CD1c-positive myeloid dendritic cell (primary cell): Measurements from ENCODE around the gene CEP85.

ENCODE experiments used
- DNase-seq: peaks from one replicate; pipeline ENCODE4 v3.0.0-alpha.2; 2016; ENCODE audit errors: extremely low spot score

Gene CEP85, protein sequence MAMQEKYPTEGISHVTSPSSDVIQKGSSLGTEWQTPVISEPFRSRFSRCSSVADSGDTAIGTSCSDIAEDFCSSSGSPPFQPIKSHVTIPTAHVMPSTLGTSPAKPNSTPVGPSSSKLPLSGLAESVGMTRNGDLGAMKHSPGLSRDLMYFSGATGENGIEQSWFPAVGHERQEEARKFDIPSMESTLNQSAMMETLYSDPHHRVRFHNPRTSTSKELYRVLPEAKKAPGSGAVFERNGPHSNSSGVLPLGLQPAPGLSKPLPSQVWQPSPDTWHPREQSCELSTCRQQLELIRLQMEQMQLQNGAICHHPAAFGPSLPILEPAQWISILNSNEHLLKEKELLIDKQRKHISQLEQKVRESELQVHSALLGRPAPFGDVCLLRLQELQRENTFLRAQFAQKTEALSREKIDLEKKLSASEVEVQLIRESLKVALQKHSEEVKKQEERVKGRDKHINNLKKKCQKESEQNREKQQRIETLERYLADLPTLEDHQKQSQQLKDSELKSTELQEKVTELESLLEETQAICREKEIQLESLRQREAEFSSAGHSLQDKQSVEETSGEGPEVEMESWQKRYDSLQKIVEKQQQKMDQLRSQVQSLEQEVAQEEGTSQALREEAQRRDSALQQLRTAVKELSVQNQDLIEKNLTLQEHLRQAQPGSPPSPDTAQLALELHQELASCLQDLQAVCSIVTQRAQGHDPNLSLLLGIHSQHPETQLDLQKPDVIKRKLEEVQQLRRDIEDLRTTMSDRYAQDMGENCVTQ

DNA sequence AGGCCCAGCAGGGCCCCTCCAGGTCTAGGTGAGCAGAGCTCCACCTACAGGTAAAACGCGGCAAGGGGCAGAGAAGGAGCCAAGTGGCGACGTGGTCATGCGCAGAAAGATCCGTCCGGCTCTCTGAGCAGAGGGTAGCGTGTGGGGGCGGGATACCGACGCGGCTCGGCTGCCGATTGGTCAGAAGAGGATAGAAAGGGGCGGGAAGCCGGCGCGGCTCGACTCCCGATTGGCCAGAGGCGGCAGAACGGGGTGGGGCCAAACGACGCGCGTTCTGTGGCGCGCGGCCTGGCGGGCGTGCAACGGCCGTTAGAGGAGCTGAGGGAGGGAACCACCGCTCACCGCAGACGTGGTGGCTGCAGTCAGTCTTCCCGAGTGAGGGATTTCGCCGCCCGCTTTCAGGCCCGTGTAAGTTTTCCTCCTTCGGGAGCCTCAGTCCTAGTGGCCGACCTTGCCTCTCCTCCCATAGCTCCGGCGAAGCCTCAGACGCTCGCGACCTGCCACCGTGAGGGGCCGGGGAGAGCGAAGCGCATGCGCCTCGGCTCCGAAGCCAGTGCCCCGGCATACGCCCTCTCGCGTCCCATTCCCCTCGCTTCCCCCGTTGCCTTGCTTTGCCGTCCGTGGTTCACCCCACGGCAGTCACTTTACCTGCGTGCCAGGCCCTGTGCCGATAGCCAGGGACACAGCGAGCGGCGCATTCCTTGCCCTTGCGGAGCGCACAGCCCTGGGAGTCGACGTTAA, at the start of gene CEP85:
TSS of gene CEP85 (plus strand) at position 298 of the 741 bp plus-strand sequence. CDS start 5,584 bp downstream, outside the sequence.
- DNase-seq: peak; percentile 99

DNA sequence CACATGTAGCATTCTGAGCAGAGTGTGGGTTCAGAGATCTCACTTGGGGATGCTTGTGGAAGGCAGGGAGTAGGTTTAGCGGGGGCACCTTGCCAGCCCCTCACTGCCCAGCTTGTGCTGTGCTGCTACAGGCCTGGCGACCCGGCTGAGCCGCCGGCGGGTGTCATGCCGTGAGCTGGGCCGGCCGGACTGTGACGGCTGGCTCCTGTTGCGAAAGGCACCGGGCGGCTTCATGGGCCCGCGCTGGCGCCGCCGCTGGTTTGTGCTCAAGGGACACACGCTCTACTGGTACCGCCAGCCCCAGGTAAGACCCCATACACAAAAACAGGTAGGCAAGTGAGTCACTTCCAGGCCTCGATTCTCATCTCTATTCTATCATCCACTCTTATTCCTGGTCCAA, 49.1 kb upstream of the CEP85 start:
- DNase-seq: no peak

DNA sequence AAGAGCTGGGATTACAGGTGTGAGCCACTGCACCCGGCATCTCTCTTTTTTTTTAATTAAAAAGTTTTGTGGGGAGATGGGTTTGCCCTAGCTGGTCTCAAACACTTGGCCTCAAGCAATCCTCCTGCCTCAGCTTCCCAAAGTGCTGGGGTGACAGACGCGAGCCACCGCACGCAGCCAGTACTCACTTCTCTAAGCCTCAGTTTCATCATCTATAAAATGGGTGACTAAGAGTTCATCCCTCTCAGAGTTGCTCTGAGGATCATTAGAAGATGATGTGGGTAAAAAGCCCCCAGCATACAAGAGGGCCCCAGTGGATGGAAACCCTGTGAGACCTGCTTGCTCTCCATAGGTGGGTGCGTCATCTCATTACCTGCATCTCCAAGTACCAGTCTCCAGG, 46.1 kb upstream of the CEP85 start:
- DNase-seq: no peak

DNA sequence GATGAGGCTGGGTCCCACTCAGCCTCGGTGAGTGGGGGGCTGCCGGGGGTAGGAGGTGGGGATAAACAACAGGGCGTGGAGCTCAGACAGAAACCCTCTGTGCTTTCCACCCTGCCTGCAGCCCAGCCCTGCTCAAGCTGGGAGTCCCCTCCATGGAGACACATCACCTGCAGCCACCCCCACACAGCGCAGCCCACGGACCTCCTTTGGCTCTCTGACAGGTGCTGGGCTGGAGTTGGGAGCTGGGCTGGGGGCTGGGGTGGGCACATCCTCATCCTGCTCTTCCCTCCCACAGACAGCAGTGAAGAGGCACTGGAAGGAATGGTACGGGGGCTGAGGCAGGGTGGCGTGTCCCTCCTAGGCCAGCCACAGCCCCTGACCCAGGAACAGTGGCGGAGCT, 45.5 kb upstream of the CEP85 start:
- DNase-seq: no peak

DNA sequence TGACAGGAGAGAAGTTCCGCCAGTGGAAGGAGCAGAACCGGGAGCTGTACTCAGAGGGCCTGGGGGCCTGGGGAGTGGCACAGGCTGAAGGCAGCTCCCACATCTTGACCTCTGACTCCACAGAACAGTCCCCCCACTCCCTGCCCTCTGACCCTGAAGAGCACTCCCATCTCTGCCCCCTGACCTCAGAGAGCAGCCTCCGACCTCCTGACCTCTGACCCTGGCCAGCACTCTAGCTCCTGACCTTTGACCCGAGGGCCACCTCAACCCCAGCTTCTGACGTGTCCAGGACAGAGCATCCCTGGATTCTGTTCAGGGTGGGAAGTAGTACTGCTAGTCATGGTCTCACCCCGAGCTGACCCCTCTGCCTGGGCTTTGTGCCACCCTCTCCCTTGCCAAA, 44.7 kb upstream of the CEP85 start:
- DNase-seq: no peak

DNA sequence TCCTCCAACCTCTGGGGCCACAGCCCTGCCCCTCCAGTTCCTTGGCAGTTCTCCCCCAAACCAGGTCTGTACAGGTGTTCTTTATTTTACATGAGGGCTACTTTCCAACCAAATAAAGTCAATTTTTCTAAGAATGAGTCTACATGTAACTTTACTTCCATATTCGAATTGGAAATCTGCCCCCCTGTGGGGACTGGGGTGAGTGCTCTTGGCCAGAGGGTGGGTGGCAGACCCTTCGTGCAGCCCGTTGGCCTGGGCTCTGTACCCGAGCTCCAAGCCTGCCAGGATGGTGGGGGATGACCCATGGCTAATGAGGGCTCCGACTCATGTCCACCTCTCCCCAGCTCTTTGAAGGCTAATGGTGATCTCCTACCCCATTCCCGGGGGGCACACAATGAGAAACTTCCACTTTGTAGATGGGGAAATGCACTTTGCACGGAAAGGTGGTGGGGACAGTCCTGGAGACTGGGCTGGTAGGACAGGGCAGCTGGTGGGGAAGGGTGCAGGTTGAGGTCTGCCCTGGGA, 44.2 kb upstream of the CEP85 start:
- no peak for DNase-seq

DNA sequence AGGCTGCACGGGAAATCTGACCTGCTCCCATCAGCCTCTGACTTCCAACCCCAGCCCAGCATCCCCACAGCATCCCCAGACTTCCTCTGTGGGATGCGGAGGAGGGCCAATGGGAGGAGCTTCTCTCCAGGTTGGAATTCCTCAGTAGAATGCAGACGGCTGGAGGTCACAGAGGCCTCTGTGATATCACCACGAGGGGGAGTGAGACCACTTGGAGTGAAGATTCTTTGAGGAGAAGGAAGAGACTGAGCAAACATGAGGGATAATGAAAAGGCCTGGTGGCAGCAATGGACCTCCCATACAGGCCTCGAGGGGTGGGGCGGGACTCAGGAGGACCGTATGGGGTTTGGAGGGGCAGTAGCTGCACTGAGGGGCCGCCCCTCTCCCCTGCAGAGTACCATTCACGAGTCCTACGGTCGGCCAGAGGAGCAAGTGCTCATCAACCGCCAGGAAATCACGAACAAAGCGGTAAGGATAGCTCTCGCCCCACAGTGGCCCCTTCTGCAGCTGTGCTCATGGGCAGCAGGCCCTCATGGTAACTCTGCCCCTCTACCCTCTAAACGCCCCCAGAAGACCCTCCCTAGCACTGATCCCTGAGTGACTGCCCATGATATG, 43.5 kb upstream of the CEP85 start, which contains the start of gene CATSPER4:
TSS of gene CATSPER4 (plus strand) at position 230 of the 615 bp plus-strand sequence. CDS start at position 256, 26 bp downstream.
- peak; percentile 9 for DNase-seq

DNA sequence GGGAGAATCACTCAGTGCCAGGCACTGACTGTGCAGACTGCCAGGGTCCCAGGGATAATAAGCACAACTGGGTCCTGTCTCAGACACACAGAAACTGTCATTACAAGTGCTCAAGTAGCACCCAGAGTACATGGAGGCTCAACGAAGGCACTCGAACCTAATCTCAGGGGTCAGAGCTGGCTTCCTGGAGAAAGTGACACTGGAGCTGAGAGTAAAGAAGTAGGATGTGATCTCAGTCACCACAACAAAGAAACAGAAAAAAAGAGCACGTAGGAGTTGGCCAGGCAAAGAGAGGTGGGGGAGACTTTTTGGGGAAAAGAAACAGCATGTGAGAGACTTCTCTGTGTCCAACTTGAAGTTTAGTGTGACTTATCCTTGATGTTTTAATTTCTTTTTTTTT, 42.3 kb upstream of the CEP85 start:
- no peak for DNase-seq

DNA sequence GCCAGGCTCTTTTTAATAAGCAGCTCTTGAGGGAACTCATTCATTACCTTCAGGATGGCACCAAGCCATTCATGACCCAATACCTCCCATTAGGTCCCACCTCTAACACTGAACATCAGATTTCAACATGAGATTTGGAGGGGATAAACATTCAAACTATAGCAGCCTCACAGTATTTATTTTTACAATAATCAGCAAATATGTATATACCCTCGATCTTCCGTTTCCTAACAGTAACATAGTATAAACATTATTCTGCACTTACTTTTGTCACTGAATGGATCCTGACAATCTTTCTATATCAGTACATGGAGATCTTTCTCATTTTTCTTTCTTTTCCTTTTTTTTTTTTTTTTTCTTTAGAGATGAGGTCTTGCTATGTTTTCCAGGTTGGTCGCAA, 38.2 kb upstream of the CEP85 start:
- DNase-seq: no peak

DNA sequence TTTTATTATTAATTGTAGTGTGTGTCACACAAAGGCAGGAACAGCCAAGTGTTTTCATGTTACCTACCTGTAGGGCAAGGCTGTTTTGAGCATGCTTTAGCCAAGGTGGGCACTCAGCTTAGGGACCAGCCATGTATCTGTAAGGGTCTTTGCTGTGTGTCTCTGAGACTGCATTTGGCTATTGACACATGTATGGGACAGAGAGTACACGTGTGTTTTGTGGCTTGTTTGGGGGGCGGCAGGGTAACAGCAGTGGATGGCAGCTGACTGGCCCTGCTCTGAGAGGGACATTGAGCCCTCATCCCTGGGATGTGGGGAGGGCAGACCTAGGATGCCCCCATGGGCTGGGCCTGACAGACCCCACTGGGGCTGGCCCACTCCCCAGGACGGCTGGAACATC, 36.7 kb upstream of the CEP85 start:
- DNase-seq: no peak

DNA sequence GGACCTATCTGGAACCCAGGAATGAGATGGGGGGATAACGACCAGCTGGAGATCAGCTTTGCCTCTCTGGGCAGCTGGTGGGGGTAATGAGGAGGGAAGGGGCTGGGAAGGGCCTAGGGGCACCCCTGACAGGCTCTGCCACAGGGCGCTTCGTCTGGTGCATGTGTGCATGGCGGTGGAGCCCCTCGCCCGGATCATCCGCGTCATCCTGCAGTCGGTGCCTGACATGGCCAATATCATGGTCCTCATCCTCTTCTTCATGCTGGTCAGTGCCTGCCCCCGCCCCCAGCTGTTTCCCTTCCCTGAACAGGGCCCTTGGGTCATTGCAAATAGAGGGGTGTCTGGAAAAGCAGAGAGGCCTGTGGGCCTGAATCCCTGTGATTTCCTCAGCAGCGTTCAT, 36.2 kb upstream of the CEP85 start:
- DNase-seq: no peak

DNA sequence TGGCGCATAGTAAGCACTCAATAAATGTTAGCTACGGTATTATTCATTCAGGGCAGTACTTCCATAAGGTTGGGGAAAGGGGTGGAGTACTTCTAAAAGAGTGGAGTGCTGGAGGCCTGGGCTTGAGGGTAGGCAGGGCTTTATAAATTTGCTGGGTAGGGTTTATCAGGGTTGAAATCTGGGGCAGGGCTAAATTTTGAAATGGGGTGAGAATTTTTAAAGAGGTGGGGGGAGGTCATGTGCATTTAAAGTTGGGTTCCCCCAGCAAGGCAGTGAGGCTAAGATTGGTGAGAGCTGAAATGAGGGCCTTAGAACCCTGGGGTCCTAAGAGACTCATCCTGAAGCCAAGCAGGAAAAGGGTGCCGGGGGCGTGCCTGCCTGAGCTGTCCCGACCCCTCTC, 33.6 kb upstream of the CEP85 start:
- DNase-seq: no peak

DNA sequence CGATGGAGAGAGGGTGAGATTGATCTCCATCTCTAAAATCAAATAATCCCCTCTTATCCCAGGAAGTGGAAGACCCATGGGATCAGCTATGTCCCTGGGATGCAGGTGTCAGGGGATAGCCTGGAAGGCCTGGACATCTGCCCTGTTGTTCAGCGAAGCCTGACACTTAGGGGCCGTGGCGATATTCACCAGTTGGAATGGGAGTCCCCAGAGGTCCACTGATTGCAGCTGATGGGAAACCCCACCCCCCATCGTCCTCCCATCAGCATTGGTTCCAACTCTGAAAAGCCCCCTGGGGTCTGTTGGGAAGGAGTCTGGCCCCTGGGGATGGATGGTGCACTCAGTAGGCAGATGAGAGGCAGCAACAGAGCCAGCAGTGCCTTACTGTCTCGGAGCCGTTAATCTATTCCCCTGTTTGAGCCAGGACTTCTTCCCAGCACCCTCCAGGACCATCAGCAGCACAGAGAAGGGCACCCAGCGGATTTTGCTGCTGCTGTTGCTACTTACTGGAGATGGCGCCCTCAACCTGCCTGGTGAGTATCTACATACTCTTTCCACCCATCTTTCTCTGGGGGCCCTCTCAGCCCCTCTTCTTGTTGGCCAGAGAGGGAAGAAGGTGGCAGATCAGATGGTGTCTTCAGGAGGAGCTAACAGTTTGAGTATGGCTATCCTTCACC, 30.2 kb upstream of the CEP85 start:
- no peak for DNase-seq

DNA sequence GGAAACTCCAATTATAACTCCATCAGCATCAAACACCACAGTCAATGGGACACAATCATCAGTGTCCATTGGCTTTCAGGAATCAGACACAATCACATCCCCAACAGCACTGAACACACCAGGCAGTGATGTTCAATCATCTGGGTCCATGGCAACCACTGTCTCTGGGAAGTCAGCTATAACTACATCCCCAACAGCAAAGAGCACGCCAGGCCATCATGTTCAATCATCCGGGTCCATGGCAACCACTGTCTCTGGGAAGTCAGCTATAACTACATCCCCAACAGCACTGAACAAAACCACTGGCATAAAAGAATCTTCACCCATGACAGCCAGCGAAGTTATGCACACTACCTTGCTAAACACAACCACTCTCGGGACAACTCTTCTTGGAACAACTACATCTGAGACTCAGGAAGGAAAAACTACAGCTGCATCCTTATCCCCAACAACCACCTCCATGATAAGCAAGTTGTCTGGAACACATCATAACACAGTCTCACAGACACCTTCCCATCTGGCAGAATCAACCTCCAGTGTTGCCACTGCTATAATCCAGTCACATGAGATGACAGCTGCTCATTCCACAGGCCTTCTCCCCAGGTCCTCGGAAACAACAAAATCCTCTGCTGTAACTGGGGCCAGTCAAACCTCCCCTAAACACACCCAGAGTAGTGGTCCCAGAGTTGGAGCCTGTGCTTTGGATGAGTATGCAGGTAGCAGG, 23.7 kb upstream of the CEP85 start:
- DNase-seq: no peak

DNA sequence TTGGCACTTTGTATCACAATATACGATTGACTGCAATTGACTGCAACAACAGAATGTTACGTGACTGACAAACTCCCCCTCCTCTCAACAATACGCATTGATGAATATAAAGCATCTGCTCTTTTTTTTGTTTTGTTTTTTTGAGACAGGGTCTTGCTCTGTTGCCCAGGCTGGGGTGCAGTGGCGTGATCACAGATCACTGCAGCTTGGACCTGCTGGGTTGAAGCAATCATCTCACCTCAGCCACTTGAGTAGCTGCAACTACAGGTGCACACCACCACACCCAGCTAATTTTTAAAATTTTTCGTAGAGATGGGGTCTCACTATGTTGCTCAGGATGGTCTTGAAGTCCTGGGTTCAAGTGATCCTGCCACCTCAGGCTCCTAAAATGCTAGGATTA, 21.3 kb upstream of the CEP85 start:
- no peak for DNase-seq

DNA sequence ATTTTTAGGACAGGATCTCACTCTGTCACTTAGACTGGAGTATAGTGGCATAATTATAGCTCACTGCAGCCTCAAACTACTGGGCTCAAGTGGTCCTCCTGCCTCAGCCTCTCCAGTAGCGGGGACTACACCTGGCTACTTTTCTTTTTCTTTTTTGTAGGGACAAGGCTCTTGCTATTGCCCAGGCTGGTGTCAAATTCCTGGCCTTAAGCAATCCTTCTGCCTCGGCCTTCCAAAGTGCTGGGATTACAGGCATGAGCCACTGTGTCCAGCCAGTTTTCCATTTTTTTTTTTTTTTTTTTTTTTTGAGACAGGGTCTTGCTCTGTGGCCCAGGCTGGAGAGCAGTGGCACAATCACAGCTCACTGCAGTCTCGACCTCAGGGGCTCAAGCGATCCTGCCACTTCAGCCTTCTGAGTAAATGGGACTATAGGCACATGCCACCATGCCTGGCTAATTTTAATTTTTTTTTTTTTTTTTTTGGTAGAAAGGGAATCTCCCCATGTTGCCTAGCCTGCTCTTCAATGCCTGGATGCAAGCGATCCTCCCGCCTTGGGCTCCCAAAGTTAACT, 20.6 kb upstream of the CEP85 start:
- no peak for DNase-seq

DNA sequence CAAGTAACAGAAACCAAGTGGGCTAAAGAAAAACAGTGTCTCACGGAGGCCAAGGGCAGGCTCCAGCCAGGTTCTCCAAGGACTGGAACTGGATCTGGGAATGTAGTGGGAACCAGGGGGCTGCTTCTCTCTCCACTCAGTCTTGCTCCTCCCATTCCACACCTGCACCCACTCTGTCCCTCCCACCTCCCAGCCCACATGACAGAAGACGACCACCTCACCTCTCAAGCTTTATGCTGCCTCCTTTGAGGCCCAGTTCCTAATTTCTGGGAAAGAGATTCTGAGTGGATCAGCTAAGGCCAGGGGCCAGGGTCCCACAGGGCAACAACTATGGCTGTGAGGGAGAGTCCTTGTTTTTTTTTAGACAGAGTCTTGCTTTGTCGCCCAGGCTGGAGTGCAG, 18.8 kb upstream of the CEP85 start:
- DNase-seq: no peak

DNA sequence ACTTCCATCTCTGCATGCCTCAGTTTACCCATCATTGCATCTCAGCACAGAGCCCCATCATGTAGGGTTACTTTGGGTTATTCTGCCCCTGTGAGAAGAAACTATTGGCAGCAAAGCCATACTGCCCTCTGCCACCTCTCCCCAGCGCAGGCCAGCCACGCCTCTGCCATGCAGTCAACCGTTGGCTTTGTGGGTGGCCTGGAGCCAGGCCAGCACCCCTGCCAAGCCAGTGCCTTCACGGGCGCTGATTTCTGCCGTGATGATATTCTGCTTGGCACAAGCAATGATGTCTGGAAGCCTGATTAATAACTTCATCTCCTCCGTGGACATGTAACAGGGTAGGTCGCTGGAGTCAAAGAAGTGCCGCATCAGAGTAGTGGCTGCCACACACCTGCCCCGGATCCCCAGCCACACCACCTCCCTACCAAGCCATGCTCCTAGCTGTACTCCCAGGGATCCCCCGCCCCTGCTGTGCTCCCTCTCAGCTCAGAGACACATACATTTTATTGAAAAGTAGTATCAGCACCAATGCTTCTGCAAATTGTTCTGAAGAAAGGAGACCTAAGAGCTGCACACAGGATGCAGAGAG, 15.0 kb upstream of the CEP85 start:
- no peak for DNase-seq

DNA sequence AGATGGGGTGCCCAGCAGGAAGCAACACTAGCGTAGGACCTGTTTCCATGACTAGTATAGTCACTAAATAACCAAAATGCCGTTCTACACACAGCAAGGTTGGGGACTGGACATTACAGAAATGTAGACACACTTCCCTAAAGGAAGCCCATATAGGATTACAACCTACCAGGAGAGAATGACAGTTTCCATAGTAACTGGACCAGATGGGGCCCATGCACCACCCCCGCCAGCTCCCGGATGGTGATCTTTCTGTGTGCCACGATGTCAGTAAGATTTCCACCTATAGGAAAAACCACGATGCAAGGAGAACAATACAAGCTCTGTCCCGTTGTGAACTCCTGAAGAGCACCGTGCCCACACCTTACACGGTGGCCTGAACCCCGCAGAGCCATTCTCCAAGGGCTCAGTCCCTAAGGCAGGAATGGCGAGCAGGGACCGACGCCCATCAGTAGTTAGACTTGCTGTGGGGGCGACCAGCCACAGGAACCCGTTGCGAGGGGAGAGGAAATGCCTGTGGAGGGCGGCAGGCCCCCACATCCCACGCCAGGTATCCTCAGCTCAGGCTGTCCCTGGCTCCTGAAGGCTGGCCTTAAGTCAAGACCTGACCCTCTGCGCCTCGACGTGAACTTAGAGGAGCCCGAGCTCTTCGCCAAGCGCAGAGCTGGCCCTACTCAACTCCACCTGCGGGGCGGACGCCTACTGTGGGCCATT, 13.6 kb upstream of the CEP85 start:
- DNase-seq: no peak
